ENCODE measurements around the gene ATF5.

The ATF5 gene

DNA sequence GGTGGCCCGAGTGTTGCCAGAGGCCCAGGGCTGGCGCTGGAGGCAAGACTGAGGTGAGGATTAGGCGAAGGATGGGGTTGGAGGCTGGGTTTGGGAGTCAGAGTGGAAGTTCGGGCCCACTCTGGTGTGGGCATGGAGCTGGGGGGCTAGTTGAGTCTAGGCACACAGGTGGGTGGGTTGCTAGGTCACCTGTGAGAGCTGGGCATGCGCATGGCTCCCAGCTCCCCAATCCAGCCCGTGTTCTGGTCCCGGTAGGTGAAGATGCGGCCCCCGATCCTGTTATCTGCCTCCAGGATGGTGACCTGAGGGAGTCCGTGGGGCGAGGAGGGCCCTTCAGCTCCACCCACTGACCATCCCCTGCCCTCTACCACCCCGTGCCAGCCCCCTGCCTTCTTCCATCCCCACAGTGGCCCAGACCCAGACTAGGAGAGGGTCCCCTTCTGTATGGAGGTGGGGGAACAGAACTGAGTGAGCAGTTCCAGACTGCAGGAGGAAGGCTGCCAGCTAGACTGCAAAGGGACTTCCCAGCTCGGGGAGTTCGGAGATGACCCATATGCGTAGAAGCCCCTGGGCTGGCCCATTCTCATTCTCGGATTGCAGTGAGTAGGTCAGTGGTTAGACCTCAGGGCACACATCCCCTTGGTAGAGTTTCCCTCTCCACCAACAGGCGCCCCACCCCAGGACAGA lies 34.0 kb upstream of the ATF5 start:
- no peak for DNase-seq (ENCODE audit: low read depth)

DNA sequence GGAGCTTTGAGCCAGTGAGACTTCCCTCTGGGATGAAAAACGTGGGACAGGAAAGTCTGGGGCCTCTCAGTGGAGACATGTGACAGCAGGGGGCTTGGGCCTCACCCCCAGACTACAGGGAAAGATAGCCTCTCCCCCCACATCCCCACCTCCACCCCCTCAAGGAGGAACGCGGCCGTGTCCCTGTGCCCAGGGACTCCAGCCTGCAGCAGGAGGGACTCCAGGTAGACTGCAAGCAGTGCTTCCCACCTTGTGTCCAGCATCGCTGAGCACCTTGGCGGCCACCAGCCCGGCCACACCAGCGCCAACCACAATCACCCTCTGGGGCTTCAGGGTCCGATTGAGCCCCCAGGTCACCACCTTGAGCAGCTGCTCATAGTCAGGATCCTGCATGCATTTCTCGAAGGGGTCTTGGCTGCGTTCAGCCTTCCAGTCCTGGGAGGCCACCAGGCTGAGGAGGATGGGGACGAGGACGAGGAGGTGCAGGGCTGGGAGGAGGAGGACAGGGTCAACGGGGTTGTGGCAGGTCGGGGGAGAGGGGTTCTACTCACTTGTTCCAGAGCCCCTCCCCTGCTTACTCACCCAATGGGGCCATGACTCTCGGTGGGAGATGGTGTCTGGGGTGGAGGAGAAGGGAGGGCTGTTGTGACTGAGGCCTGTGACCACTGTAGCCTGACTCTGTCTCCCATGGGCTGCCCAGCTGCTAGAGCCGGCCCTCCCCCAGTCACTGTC lies 33.3 kb upstream of the ATF5 start:
- DNase-seq (ENCODE audit: low read depth), result no peak

DNA sequence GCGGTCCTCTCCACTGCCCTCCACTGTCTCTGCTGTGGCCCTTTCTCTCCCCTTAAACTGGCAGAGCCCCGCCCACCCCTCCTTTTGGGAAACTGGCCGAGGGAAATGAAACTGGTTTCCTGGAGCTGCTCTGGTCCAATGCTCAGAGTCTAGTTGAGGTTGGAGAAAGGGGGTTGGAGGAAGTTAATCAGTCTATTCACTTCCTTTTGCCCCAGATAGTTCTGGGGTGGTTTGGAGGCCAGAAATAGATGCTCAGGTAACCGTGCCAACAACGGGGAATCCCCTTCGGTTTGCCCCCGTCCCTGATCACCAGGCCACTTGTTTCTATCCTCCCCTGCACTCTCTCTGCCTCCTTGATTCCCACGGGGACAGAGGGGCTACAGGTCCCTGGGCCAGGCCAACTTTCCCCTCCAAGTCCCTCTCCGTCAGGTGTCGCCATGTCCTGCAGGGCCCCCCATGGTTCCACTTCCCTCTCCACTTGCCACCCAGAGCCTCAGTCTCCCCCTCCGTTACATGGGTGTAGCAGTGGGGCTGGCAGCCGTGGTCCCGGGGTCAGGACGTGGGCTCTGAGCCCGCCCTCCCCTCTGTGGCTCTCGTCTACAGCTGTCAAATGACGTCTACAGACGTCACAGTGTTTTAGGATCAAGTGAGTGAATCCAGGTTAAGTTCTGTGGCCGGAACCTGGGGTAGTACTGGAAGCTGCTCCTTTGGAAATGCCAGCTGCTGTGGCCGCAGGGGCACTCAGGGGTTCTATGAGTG lies 32.0 kb upstream of the ATF5 start, which contains the start of gene IL4I1:
IL4I1 (minus strand) TSS at position 25 of the 759 bp plus-strand sequence. CDS start 727 bp downstream, outside the sequence.
- peak; percentile 54 for DNase-seq (ENCODE audit: low read depth)

DNA sequence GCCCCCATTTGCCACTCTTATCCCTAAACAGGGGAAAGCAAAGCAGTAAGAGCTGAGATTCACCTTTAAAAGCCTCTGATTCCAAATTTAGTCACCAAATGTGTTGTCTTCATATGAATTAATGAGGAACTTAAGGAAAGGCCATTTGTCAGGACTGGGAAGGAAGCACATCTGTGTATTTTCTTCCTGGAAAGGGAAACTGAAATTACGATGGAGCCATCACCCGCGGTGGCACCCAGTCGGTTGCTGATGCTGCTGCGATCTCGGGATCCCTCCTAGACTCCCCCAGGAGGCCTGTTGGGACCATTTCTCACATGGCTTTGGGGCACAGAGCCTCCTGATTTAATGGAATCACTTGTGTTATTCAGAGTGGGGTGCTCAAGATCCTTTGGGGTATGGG lies 24.9 kb upstream of the ATF5 start:
- DNase-seq (ENCODE audit: low read depth), result no peak

DNA sequence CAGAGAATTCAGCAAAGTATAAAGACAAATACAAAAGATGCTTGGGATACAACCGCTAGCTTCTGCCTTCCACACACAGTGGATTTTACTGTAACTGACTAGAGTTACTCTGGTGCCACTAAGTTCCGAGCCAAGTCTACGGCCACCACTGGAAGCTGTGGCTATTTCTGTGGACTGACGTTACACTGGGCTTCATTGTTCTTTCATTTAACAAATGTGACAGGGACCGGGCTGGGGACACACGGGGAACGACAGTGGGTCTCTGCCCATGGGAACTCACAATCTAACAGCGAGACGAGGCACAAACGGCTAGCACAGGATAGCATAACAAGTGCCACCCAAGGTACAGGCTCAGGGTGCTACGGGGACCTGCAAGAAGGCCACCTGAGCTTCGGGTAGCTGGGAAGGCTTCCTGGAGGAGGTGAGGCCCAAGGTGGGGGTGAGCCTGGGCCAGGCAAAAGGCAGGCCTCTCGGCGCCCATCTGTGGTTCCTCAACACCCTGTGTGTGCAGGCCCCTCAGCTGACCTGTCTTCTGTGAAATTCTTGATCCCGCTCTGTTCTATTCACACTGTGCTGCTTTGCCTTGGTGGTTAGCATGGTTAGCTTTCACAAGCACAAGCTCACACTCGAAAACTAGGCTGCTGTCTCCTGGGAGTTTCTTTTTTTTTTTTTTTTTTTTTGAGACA lies 22.0 kb upstream of the ATF5 start:
- no peak for DNase-seq (ENCODE audit: low read depth)

DNA sequence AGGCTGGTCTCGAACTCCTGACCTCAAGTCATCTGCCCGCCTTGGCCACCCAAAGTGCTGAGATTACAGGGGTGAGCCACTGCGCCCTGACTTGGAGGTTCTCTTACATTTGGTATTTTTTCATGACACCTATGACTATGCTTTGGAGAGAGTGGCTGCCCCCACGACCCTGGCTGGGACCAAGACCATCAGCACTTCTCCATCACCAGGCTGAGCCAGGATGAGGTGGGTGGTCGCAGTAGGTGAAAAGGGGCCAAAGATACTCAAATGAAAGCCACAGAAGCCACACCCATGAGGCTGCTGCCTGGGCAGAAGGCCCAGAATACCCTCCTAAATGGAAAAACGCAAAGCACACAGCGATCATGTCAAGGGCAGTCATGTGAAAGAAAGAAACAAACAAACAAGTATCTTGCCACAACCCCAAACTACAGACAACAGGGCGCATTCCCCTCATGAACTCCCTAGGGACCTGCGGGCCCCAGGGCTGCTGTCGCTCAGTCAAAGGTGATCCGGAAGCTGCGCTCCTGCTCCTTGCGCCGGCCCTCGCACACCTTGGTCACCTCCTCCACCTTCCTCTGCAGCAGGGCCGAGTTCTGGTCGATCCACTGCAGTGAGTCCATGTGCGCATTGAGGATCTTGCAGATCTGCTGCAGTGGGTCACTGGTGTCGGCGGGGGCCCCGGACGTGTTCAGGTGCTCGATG lies 21.1 kb upstream of the ATF5 start:
- DNase-seq (ENCODE audit: low read depth), result no peak

DNA sequence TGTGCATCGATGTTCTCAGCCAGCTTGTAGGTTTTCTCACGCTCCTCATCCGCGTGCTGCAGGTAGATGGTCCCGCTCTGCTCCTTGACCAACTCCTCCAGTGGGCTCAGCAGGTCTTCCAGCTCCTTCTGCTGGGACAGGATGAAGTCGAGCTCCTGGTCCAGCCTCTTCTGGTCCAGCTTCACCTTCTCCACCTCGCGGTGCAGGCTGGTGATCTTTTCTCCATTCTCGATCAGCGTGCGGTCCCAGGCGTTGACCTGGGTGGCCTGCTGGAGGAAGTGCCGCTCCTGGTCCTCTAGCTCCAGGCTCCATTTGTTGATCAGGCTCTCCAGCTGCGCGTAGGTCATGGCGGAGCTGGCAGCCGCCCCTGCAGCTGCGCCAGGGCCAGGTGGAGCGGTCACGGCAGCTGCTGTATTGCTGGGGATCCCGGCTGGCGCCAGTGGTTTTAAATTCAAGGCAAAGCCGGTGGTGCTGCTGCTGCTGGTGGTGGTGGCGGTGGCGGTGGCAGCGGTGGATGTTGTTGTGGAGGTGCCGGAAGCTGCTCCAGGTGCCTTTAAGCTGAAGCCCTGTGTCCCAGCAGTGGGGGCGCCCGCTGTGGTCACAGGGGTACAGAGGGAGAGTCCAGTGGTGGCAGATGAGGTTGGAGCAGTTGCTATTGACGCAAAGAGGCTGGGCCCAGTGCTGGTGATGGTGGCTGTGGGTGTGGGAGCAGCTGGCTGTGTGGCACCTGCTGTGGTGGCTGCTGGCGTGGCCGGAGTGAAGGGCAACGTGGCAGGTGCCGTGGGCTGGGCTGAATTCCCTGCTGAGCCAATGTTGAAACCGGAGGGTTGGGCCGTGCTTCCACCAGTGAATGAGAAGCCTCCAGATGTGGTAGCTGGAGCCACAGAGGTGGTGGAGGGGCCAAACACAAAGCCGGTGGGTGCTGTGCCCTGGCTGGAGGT lies 20.3 kb upstream of the ATF5 start:
- no peak for DNase-seq (ENCODE audit: low read depth)

DNA sequence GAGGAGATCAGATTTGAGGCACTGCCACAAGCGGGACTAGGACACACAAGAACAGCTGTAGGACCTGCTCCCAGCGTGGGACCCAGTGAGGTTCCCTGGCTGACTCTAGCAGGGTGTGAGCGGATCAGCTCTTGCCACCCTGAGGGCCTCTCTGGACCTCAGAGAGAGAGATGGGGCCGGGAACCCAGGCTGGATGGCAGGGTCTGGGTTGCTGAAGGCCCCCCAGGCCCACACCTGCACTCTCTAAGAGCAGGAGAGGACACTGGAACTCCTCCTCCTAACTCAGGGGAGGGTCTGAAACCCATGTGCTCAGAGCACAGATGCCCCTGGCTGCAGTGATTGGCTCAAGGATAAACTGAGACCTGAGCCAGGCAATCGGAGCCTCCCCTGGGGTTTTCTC lies 18.8 kb upstream of the ATF5 start:
- DNase-seq (ENCODE audit: low read depth), result no peak

DNA sequence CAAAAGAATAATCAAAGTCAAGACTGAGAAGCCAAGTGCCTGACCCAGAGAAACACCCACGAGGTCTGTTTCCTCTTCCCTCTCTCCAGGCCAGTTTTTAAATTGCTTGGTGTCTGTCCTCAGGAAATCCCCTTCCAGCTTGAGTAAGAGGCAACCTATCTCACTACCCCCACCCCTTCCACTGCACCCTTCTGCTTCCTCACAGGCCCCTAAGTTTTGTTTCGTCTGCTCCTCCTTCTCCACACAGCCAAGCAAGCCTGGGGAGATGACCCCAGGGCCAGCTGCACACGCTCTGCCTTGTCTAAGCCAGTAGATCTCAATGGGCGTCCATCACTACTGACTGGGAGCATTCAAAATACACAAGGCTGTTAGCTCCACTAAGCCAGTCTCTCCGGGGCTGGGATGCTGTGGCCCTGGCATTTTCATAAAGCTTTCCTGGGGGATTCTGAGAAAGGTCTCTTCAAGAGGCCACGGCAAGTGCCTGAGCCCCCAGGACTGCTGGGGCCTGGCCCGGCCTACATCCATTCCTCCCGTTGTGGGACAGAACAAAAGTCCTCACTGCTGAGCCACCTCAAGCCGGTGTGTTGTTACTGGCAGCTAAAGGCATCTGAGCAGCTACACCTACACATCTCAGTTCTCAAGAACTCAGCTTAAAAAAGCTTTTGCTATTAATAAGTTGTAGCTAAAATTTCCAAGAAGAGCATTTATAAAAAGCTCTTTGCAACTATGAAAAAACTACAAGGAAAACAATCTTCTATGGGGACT lies 17.4 kb upstream of the ATF5 start:
- peak; percentile 62 for DNase-seq (ENCODE audit: low read depth)

DNA sequence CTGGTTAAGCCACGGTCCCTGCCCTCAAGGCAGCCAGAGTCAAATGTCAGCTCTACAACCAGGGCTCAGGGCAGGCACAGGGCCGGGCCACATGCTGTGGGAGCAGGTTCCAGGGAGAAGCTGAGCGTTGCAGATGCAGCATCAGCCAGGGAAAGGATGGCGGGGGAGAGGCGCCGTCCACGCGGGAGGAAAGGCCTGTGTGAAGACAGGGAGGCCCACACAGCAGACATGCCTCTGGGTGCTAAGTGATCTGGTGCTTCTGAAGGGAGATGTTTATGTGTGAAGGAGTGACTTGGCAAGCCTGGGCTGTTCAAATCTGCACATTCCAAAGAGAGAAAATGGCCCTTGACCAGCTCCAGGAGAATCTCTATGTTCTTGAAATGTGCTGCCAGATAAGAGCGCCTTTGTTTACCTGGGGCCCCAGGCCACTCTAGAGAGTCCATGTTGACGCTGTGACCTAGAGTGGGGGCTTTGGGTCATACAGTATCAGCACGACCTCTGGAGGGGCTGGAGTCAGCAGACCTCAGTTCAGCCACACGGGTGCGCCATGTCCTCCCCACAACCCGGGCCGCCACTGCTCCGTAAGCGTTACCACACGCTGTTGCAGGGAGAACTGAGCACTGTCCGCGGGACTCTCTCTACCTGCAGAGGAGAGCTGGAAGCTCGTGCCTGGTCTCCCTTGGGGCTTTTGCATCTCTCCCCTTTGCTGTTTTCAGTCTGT lies 15.9 kb upstream of the ATF5 start:
- no peak for DNase-seq (ENCODE audit: low read depth)

DNA sequence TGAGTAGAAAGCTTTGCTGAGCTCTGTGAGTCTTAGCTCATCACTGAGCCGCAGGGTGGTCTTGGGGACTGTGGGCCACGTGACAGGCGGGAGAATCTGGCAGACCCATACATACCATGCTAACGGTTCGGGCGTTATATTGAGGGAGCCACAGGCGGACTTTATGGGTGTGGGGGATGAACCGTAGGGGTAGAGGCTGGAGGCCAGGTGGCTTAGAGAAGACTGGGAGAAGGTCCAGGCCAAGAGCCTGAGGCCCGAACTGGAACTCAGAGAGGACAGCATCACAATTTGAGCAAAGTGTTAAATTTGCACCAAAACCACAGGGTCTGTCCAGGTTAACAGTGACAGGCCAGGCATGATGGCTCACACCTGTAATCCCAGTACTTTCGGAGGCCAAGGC lies 15.3 kb upstream of the ATF5 start:
- DNase-seq (ENCODE audit: low read depth), result no peak

DNA sequence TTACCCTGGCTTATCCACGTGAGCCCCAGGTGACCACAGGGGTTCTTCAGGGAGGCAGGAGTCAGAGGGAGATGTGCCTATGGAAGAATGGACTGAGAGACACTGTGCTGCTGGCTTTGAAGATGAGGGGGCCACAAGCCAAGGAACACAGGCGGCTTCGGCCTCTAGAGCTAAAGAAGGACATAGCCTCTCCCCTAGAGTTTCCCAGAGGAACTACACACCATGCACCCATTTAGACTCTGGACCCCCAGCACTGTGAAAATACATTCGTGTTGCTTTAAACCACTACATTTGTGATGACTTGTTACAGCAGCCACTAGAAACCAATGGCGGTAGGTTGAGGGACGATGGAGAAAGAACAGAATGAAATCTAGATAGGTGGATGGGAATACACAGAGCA lies 13.7 kb upstream of the ATF5 start:
- no peak for DNase-seq (ENCODE audit: low read depth)

DNA sequence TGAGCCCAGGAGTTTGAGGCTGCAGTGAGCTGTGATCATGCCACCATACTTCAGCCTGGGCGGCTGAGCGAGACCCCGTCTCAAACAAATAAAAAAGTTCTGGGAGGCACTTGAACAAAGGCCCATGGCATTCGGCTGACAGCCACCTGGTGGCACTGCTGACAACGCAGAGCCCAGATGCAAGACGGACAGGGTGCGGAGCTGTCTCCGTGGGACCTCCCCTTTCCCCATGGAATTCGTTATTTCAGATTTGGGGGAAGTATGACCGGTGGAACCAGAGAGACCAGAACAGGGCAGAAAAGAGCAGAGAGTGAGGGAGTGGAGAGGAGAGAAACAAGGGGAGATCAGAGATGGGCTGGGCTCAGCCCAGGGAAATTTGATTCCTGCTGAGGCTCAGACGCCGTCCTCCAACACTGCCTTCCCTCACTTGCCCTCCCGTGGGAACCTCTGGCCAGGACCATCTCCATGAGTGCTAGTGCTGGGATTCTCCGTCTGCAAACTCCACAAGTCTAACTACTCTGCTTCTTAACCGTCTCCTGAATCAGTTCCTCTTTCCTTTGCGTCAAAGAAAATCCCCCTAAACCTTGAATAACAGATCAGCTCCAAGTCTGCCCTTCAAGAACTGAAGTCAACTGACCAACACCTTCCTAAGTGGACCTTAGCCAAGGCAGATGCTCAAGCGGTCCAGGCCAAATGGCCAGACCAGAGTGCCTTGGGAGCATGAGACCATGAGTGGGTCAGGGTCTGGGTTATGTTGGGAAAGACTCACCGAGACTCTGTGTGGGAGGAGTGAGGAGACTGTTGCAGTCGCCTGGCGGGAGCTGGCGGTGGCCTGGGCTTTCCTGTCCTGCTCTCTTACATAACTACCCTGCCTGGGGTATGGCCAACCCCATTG lies 11.9 kb upstream of the ATF5 start:
- no peak for DNase-seq (ENCODE audit: low read depth)

DNA sequence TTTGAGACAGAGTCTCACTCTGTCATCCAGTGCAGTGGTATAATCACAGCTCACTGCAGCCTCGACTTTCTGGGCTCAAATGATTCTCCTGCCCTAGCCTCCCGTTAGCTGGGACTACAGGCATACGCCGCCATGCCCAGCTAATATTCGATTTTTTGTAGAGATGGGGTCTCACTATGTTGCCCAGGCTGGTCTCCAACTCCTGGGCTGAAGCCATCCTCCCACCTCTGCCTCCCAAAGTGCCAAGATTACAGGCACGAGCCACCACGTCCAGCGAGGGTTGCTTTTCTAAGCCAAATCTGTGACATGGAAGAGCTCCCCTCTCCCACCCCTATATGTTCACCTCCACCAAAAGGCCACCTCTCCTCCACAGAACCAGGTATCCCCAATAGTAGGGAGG lies 10.9 kb upstream of the ATF5 start:
- no peak for DNase-seq (ENCODE audit: low read depth)

DNA sequence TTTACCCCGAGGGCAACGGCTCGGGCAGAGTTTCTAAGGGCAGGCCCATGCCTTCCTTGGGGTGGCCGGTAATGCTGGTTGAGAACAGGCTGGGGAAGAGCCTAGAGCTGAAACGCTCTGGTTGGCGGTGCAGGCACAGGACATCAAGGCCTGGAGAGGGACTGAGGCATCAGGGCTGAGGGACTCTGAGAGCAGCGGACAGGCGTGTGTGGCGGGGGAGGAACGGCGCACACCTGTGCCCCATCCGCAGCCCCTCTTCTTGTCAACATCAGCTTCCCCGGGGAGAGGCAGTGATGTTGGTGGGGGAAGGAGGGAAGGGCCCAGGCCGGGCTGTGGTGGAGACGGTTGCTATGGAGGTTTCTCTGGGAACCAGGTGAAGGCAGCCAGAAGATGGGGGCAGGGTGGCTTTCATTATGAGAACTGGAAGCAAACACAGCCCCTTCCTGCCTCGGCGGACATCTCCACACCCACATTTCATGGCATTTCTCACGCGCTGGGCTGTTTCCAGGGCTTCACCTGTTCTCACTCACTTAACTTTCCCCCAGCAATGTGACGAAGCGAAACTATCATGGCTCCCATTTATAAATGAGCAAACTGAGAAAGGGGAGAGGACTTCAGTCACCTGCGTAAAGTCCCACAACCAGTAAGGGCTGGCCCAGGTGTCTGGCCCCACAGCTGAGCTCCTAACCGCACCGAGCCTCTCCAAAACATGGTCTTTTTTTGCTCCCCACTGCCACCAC lies 8.2 kb upstream of the ATF5 start:
- DNase-seq (ENCODE audit: low read depth), result no peak

DNA sequence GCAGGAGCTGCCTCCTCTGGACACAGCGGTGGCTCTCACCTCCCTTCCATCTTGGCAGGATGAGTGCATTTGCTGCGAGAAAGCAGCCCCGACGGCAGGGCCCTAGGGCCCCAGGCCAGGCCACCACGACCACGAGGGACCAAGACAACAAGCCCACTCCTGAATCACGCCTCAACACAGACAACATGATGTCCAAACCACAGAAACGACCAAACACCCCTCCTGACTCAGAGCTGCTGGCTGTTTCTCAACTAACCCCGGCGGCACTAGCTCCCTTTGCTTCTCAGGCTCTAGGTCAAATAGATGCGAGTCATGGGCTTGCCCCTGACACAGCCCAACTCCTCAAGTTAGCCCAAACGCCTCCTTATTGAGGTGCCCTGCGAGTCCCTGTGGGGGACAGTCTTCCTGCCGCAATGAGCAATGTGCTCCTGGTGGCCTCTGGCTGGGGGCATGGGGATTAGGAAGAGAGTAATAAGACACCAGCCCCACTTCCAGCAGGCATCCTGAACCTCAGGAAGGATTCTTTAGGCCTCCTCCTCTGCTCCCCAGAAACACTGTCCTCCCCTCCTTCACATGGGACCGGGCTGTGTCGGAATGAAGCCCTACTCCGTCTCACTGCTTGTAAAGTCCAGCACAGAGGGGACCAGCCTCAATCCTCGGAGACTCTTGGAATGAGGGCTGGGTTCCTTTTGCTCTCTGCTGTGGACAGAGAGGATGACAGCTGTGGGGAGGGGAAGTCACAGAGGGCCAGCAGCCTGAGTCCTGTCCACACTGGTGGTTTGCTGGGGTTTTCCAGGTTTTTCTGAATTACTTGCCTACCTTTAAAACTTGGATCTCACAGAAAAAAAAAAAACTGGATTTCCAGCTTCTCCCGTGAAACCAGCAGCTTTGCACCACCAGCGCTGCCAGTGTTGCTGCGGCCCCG lies 6.9 kb upstream of the ATF5 start:
- no peak for DNase-seq (ENCODE audit: low read depth)

All from CMK (cell line).